GM12872 (cell line): ENCODE results near the gene FBXW4.

Experiments used
- CTCF ChIP-seq: IDR thresholded peaks from 3 replicates; pipeline ENCODE4 v1.5.1; 2011; ENCODE audit warnings: low read depth, mild to moderate bottlenecking, low read length, moderate library complexity; ENCODE audit not compliant: insufficient read depth

Gene FBXW4

GRCh38 chr10:101570428-101571270 lies 124.3 kb downstream of the FBXW4 start:
- no peak for TF ChIP-seq CTCF

GRCh38 chr10:101569622-101570427 lies 125.1 kb downstream of the FBXW4 start:
- TF ChIP-seq CTCF, result peak; percentile 65

GRCh38 chr10:101569323-101569621 lies 125.7 kb downstream of the FBXW4 start:
- no peak for TF ChIP-seq CTCF

- no peak for TF ChIP-seq CTCF
These were observed 126.8 kb downstream of the FBXW4 start for GRCh38 chr10:101568054-101568745.

DNA sequence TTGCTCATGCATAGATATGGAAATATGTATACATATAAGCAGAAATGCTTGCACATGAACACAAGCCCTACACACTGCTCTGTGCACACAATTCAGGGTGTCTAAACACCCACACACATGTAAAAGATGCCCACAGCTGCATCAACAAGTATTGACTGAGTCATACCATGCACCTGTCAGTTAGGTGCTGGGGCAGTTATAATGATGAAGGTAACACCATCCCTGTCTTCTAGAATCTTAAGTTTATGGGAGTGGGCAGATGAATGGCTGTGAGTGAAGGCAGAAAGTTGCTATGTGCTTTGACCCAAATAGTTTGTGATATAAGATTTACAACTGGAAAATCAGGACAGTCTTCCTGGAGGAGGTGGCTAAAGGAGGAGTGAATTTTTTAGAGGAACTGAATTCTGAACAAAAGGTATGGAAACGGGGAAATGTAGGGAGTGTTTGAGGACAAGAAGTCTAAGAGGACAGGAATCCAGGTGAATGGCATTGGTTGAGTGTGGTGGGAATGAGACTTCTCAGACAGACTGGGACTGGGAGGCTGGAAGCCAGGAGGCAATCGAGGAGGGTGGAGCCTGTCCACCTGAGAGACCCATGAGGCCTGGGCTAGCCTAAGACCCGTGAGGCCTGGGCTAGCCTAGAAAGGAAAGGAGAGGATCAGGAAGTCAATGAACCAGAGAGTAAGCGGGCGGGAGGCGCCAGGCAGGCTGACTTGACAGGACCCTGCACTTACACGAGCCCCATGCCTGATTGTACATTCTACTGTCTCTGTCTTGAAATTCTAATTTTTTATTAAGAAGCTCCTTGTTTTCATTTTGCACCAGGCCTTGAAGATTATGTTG lies 127.6 kb downstream of the FBXW4 start:
- TF ChIP-seq CTCF, result no peak

- TF ChIP-seq CTCF, result peak; percentile 2; the same call in 1 of the 3 replicates
These were observed 128.4 kb downstream of the FBXW4 start for GRCh38 chr10:101566333-101567164.
